C1 segment of cervical spinal cord (tissue), 14 donors: ENCODE results near the gene ENKD1.
A peak's percentile ranks its signal among the peaks of the same experiment; 100 is the strongest.

Experiments used
- DNase-seq, 14 donors: peaks; one replicate each; lab custom pipeline; 2025; lab: John Stamatoyannopoulos, UW

The ENKD1 gene

GRCh38 chr16:67651847-67652246 lies 14.7 kb downstream of the ENKD1 start:
- DNase-seq, result no peak

GRCh38 chr16:67651039-67651438 lies 15.5 kb downstream of the ENKD1 start:
- DNase-seq, result no peak

- no peak for DNase-seq
Measured at GRCh38 chr16:67650023-67650422, 16.5 kb downstream of the ENKD1 start.

GRCh38 chr16:67649494-67649931 lies 17.0 kb downstream of the ENKD1 start:
- no peak for DNase-seq

- no peak for DNase-seq
Measured at GRCh38 chr16:67648764-67649407, 17.7 kb downstream of the ENKD1 start.

GRCh38 chr16:67648088-67648763 lies 18.3 kb downstream of the ENKD1 start:
- no peak for DNase-seq

GRCh38 chr16:67647681-67648080 lies 18.9 kb downstream of the ENKD1 start:
- no peak for DNase-seq

GRCh38 chr16:67647111-67647651 lies 19.4 kb downstream of the ENKD1 start:
- DNase-seq, result no peak

- no peak for DNase-seq
Measured at GRCh38 chr16:67645397-67646121, 21.0 kb downstream of the ENKD1 start.

GRCh38 chr16:67644038-67644437 lies 22.5 kb downstream of the ENKD1 start:
- DNase-seq, result no peak

- DNase-seq, result peak in 11 of 14 donors; percentile 11 to 94 (median 63)
Measured at GRCh38 chr16:67641779-67642708, 24.5 kb downstream of the ENKD1 start.

- no peak for DNase-seq
Measured at GRCh38 chr16:67637625-67638024, 28.9 kb downstream of the ENKD1 start.

GRCh38 chr16:67636713-67637112 lies 29.8 kb downstream of the ENKD1 start:
- DNase-seq, result no peak

GRCh38 chr16:67632415-67633172 lies 34.0 kb downstream of the ENKD1 start:
- DNase-seq, result peak in 1 of 14 donors; percentile 48

- DNase-seq, result no peak
Measured at GRCh38 chr16:67628216-67628615, 38.3 kb downstream of the ENKD1 start.

GRCh38 chr16:67613808-67614207 lies 52.7 kb downstream of the ENKD1 start:
- no peak for DNase-seq
